ENCODE data around the gene RND2. TPM values are rescaled to one million over a fixed set of nuclear protein-coding genes. Genes with fewer than 3 reads are reported as not detected.

Gene RND2
- polyA plus RNA-seq, 3 donors, result not detected

DNA sequence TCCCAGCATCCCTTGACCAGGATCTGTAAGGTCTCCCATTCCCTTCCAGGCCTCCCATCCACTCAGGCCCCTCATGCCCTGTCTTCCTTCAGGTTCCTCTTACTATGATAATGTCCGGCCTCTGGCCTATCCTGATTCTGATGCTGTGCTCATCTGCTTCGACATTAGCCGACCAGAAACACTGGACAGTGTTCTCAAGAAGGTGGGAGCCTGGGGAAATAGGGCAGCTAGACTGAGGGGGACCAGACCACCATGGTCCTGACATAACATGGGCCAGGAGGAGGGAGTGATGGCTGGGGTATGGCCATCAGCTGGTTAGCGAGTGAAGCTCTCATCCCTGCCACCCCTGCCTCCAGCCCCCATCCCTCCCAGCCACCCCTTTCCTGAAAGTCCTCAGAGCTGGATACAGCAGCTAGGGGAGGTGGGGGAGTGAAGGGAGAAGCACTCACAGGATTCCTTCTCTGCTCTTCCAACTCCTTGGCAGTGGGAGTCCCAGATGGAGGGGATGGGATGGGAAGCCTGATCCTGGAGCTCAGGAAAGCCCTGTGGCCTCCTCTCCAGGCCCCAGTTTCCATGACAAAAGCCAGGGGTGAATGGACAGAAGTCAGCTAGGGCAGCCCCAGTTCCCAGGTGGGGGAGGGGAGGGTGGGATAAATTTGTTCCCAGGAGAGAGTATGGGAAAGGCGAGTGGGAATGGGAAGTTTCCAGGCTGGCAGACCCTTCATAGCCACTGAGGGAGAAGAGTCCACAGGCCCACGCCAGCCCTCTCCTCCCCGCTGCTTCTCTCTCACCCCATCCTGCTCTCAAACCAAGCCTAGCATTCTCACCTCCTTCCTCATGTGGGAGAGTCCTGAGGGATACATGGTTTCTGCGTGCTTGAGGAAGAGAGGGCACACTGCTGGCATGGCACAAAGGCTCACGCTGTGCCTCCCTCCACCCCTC lies 2.3 kb downstream of the RND2 start:
- Histone ChIP-seq H3K36me3 (replicated peaks in 1 of 2; ENCODE audit: control insufficient read depth in 1 of 2, insufficient read depth in 2 of 2, low read length in 2 of 2) (no peaks in the 10 kb centered on the region), H3K27ac (ENCODE audit: low read depth in 1 of 2, low read length in 2 of 2) (no peak overlapping the region), H3K4me3 (replicated peaks in 1 of 3; ENCODE audit: low read depth in 2 of 3, low read length in 3 of 3) (no peak overlapping the region), H4K20me1 (ENCODE audit: insufficient read depth, low read length) (no peaks in the 10 kb centered on the region), H3K4me1 (ENCODE audit: control insufficient read depth in 1 of 2, insufficient read depth in 2 of 2, low read length in 2 of 2) (peaks cover 17 to 26% of the 10 kb centered on the region in 2 donors), H3K27me3 (ENCODE audit: control insufficient read depth in 2 of 2, insufficient read depth in 2 of 2, low read length in 2 of 2) (peaks cover 0 to 15% of the 10 kb centered on the region in 2 donors), H3K4me2 (replicated peaks; ENCODE audit: extremely low read depth, low read length, poor library complexity, severe bottlenecking) (no peak overlapping the region), H2AFZ (ENCODE audit: insufficient read depth, low read depth, low read length, poor library complexity, severe bottlenecking) (no peak overlapping the region), H3K9ac (ENCODE audit: insufficient read depth, low read length, poor library complexity, severe bottlenecking) (no peak overlapping the region), H3K79me2 (ENCODE audit: insufficient read depth, low read length) (no peaks in the 10 kb centered on the region), H3K9me3 (replicated peaks in 1 of 2; ENCODE audit: control insufficient read depth in 1 of 2, insufficient read depth in 1 of 2, low read length in 2 of 2) (no peaks in the 10 kb centered on the region)
- peaks cover 8 to 28% (median 16%) of the 10 kb centered on the region in 3 donors for H3K27me3 Mint-ChIP-seq (ENCODE audit: low read depth in 3 of 3)
- peaks cover 30% of the 10 kb centered on the region for H3K4me1 Mint-ChIP-seq
- intact Hi-C loops (cut with micrococcal nuclease), result loop anchor here in 1 of 2 donors (10.0 kb wide), 2 partner anchors 97 to 147 kb away; partner anchors contain the start of genes BRCA1 and NBR1
- TF ChIP-seq, protein P1, sequence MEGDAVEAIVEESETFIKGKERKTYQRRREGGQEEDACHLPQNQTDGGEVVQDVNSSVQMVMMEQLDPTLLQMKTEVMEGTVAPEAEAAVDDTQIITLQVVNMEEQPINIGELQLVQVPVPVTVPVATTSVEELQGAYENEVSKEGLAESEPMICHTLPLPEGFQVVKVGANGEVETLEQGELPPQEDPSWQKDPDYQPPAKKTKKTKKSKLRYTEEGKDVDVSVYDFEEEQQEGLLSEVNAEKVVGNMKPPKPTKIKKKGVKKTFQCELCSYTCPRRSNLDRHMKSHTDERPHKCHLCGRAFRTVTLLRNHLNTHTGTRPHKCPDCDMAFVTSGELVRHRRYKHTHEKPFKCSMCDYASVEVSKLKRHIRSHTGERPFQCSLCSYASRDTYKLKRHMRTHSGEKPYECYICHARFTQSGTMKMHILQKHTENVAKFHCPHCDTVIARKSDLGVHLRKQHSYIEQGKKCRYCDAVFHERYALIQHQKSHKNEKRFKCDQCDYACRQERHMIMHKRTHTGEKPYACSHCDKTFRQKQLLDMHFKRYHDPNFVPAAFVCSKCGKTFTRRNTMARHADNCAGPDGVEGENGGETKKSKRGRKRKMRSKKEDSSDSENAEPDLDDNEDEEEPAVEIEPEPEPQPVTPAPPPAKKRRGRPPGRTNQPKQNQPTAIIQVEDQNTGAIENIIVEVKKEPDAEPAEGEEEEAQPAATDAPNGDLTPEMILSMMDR (IDR thresholded peaks at IDR 0.05), result no peak
- WGBS (ENCODE audit: insufficient coverage), result 95% methylated on average over 3 of the region's 9 CpGs
- peaks cover 0 to 3% (median 0%) of the 10 kb centered on the region in 7 donors for H3K9me3 Mint-ChIP-seq
- no peak for DNase-seq
- H3K27ac Mint-ChIP-seq, result peak overlapping the region in 1 of 7 donors; percentile 82
- H3K4me3 Mint-ChIP-seq, result no peak overlapping the region
- H3K36me3 Mint-ChIP-seq, result peaks cover 0 to 3% of the 10 kb centered on the region in 2 donors

DNA sequence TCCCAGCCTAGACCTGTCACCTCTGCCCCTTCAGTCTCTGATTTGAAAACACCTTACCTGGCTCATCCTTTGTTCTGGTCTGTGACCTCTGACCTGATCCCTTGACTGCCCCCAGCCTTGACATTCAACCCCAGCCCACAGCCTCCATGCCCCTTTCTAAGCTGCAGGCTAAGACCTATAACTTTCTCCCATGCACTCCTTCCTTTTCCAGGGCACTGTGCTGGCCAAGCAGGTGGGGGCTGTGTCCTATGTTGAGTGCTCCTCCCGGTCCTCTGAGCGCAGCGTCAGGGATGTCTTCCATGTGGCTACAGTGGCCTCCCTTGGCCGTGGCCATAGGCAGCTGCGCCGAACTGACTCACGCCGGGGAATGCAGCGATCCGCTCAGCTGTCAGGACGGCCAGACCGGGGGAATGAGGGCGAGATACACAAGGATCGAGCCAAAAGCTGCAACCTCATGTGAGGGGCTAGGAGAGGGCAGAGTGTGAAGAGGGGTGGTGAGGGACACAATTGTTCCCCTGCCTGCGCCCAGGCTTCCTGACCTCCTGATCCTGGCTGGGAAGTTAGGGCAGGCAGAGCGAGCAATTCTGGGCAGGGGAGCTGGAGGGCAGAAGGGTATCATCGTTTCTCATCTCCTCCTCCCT lies 3.3 kb downstream of the RND2 start:
- DNase-seq, result no peak
- no peak overlapping the region for H2AFZ ChIP-seq (ENCODE audit: insufficient read depth, low read depth, low read length, poor library complexity, severe bottlenecking)
- H3K79me2 ChIP-seq (ENCODE audit: insufficient read depth, low read length), result no peaks in the 10 kb centered on the region
- H3K27ac ChIP-seq (ENCODE audit: low read depth in 1 of 2, low read length in 2 of 2), result no peak overlapping the region
- no peak overlapping the region for H3K4me2 ChIP-seq (replicated peaks; ENCODE audit: extremely low read depth, low read length, poor library complexity, severe bottlenecking)
- WGBS (ENCODE audit: insufficient coverage), result 92% methylated on average over 15 of the region's 17 CpGs
- intact Hi-C loops (cut with micrococcal nuclease), result loop anchor here in 1 of 2 donors (10.0 kb wide), 2 partner anchors 96 to 146 kb away; partner anchors contain the start of genes BRCA1 and NBR1
- Mint-ChIP-seq H3K4me3 (no peak overlapping the region), H3K4me1 (peaks cover 30% of the 10 kb centered on the region), H3K27me3 (ENCODE audit: low read depth in 3 of 3) (peaks cover 8 to 27% (median 16%) of the 10 kb centered on the region in 3 donors), H3K36me3 (peaks cover 0 to 3% of the 10 kb centered on the region in 2 donors), H3K27ac (no peak overlapping the region), H3K9me3 (peaks cover 0 to 3% (median 0%) of the 10 kb centered on the region in 7 donors)
- H3K4me3 ChIP-seq (replicated peaks in 1 of 3; ENCODE audit: low read depth in 2 of 3, low read length in 3 of 3), result no peak overlapping the region
- H3K36me3 ChIP-seq (replicated peaks in 1 of 2; ENCODE audit: control insufficient read depth in 1 of 2, insufficient read depth in 2 of 2, low read length in 2 of 2), result no peaks in the 10 kb centered on the region
- no peaks in the 10 kb centered on the region for H3K9me3 ChIP-seq (replicated peaks in 1 of 2; ENCODE audit: control insufficient read depth in 1 of 2, insufficient read depth in 1 of 2, low read length in 2 of 2)
- peaks cover 0 to 15% of the 10 kb centered on the region in 2 donors for H3K27me3 ChIP-seq (ENCODE audit: control insufficient read depth in 2 of 2, insufficient read depth in 2 of 2, low read length in 2 of 2)
- no peak overlapping the region for H3K9ac ChIP-seq (ENCODE audit: insufficient read depth, low read length, poor library complexity, severe bottlenecking)
- no peaks in the 10 kb centered on the region for H4K20me1 ChIP-seq (ENCODE audit: insufficient read depth, low read length)
- TF ChIP-seq, protein P1 (IDR thresholded peaks at IDR 0.05), result no peak
- H3K4me1 ChIP-seq (ENCODE audit: control insufficient read depth in 1 of 2, insufficient read depth in 2 of 2, low read length in 2 of 2), result peaks cover 13 to 26% of the 10 kb centered on the region in 2 donors

Data from CD14-positive monocyte (primary cell).